HG03342 (cell line): ENCODE data around the gene MAD1L1.

Experiments
- ATAC-seq: cut with Tn5 transposase; IDR thresholded peaks from one replicate; pipeline ENCODE4 v1.9.1; 2021; ENCODE audit warnings: mild to moderate bottlenecking, moderate library complexity; ENCODE audit not compliant: unreplicated experiment

The MAD1L1 gene

DNA sequence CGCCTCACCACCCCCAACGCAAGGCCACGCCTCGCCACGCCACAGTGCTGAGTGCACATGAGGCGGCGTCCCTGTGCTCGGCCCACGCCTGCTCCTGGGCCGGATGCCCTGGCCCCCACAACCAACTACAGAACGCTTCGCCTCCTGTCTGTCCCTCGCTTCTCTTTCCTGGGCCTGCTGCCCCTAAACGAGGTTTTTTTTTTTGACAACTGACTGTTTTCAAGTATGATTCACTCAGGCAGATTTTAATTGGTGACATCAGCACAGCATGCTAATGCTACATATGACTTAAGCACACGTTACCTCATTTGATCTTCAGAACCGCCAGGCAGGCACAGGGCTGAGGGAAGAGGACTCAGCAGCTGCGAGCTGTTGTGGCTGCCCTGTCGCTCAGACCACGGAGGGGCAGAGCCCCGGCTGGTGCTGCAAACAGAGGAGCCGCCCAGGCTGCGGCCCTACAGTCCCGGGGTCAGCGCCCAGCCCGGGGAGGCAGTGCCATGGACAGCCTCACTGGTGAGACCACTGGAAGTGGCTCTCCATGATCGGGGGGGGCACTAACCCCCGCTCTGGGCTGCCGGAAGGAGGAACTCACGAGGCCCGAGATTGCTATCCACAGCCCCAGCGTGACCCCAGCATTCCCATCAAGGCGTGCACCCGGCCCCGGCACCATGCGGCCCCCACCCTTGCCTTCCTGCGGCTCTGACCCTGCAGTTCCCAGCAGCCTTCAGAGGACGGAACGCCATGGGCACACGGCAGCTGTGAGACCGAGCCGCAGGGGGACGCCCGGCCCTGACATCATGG lies 212.8 kb downstream of the MAD1L1 start:
- peak; percentile 63 for ATAC-seq

DNA sequence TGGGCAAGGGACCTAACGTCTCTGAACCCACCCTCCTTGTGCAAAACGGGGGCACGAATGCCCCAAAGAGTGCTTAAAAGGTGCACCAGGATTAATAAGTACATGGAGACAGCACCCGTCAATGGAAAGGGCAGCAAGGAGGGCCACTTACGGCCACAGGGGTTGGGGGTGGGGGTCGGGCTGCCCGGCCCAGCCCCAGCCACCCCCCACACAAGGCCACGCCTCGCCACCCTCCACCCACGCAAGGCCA lies 213.4 kb downstream of the MAD1L1 start:
- ATAC-seq: no peak

DNA sequence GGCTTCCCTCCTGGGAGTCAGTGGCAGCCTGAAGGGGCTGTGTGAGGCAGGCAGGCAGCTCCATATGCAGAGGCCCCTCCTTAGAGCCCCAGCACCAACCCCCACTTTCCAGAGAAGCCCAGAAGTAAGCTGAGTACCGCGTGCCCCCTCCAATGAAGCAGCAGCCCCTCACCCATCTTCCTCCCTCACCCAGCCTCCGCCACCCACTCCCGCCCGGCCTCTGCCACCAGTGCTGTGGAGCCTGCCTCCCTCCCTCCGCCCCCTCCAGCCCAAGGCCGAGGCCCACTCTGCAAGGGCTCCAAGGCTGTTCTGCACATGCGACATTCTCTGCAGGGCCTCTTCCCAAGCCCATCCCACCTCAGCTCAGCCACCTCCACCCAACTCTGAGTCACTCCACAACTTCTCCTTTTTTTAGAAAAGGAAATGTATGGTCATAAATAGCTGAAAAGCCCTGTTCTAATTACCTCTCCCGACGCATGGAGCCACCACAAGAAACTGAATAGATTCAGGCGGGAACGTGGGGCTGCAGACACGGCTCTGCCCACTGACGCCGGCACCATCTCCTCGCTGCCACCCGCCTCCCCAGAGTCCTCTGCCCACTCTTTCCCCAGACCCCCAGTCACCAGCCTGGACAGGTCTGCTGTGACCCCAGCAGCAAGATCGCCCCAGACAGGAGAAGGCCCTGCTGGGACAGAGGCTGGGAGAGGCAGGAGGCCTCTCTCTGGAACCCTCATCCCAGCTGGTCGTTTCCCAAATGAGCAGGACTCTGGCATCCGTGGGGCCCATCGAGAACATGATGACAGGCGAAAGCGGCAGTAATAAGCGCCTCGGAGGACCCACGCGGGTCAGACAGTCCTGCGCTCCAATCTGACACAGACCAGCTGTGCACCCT lies 213.9 kb downstream of the MAD1L1 start:
- peak; percentile 7 for ATAC-seq

DNA sequence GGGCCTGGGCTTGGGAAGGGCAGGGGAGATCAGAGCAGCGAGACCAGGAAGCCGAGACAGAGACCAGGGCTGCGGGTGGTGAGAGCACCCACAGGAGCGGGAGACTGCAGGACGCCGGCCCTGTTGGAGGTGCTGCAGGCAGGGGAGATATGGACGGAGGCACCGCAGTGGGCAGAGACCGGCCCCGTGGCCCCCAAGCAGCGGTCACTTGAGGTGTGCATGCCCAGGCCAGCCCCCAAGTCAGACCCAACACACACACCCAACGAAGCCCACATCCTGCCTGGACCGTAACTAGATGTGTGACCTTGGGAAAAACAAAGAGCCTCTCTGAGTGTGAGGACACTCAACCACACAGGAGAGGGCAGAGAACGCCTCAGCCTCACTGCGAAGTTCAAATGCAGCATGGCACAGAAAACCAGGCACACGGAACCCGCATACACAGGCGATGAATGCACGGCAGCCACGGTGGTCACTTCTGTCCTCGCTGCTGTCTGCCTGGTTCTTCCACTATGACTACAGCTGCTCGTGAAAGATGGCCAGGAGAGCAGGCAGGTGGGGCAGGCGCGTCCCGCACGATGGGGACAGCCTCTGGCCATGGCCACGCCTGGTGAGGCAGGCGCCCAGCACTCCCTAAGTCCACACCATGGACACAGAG lies 214.7 kb downstream of the MAD1L1 start:
- no peak for ATAC-seq

DNA sequence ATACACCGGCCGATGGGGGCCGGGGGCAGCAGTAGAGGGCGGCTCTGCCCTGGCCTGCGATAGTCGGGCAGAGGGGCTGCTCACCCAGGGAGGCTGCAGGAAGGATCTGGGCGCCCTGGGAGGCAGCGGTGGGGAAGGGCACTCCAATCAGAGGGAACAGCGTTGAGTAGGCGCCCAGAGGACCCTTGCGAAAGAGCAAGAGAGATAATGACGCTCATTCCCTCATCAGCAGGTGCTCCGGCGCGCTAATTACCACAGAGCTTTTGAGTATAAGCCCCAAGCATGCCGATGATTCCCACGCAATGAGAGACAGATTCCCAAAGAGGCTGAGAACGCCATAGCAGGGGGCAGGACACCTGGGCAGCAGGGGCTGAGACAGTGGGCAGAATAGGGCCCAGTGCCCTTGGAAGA lies 215.3 kb downstream of the MAD1L1 start:
- no peak for ATAC-seq

DNA sequence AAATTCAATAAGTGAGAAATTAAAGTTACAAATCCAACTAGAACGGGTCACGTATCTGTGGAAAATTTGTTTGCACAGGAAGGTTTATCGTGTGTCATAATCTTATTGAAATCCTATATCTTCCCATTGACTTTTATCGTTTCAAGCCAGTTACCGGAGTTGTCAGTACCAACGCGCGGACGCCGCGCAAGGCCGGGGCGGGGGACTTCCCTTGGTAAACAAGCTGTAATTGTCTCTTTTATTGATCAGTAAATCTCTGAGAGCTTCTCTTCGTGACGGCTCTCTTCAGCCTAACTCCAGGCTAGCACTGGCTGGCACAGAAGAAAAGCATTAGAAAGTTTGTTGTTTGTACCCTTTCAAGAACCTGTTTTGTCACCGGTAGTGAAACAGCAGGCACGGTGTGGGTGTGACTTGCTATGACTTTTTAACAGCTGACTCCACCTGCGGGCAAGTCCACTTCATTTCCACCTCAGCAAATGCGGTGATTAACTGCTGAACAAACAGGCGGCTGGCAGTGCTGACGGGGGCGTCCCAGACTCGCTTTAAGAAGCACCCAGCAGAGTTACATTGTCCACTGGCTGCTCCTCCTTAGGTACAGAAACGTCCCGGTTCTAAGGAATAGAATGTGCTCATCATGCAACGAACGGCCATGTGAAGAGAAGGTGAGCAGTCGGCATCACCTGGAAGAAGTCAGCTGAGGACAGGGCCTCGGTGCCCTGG lies 215.8 kb downstream of the MAD1L1 start:
- no peak for ATAC-seq

DNA sequence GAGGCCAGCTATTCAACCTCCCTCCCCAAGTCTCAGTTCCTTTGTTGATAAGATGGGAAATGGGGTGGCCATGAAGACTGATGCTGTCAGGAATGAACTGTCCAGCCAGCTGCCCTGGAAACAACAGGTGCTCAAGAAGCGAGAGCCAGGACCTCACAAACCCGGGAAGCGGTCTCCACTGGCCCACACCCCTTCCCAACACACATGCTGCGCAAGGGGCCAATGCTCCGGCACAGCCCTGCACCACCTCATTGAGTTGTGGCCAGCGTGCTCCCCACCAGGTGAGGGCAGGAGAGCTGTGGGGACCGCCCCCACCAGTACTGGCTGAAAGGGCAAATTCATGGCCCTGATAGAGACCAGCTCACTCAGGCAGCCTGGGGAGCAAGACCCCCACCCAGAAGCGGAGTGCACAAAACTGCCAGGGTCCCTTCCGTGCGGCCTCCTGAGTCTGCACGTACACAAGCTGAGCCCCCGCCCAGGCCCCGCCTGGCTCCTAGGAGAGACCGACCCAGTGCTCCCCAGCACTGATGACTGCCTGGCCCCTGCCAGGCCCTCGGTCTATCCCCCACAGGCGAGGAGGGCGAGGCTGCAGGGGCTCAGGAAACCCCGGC lies 216.6 kb downstream of the MAD1L1 start:
- ATAC-seq: no peak

DNA sequence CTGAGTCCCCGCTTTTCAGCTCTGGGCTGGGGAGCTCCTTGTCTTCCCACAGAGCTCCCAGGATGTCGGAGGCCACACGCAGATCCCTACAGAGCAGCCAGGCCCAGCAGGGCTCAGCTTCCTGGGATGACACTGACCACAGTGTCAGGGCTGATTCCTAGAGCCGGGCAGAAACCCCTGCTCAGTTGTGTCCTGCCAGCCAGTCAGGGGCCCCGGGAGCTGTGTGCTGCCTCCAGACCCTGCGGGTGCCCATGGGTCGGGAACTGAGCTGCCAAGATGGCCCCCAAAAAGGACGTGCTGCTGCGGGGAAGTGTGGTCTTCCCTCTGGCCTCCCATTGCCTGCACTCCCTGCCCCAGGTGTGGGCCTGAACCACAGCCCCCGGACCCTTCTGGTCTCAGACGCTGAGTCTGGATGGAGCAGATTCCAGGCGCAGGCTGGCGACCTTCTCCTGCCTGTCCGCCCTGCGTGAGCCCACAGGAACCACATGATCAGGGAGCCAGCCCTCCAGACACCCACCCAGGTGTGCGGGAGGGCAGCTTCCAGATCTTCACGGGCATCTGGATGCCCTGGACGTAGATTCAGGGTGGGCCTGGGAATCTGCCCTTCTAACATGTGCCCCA lies 217.4 kb downstream of the MAD1L1 start:
- ATAC-seq: no peak

DNA sequence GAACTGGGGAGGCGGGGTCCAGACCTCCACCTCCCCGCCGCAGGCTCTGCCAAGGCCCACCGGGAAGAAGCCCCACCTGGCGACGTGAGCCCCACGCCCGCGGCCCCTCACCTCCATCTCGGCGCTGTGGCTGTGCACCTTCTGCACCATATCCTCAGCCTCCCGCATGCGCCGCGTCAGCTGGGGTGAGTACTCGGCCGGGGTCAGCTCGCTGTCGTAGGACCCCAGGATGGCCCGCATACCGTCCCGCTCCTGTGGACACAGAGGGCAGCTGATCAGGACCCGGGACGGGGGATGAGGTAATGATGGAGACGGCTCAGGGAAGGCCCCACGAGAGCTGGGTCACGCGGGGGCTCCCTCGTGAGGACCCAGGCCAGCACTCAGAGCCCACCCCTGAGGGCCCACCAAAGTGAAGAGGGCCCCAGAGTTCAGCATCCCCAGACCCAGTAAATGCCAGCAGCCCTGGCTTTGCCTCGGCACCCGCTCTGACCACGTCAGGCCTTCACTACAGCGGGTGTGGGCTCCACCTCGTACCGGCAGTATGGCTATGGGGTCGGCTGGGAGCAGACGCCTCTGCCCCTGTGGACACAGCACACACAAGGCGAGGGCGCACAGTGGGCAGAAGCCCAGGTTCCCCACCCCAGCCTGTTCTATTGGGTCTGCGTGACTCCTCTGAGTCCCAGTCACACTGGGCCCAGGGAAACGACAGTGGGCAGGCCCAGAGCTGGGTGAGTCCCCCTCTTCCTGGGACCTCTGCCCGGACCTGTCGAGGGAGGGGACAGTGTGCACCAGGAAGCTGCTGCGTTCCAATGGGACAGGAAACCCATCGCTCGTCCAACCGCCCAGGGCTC lies 218.1 kb downstream of the MAD1L1 start:
- ATAC-seq: no peak

DNA sequence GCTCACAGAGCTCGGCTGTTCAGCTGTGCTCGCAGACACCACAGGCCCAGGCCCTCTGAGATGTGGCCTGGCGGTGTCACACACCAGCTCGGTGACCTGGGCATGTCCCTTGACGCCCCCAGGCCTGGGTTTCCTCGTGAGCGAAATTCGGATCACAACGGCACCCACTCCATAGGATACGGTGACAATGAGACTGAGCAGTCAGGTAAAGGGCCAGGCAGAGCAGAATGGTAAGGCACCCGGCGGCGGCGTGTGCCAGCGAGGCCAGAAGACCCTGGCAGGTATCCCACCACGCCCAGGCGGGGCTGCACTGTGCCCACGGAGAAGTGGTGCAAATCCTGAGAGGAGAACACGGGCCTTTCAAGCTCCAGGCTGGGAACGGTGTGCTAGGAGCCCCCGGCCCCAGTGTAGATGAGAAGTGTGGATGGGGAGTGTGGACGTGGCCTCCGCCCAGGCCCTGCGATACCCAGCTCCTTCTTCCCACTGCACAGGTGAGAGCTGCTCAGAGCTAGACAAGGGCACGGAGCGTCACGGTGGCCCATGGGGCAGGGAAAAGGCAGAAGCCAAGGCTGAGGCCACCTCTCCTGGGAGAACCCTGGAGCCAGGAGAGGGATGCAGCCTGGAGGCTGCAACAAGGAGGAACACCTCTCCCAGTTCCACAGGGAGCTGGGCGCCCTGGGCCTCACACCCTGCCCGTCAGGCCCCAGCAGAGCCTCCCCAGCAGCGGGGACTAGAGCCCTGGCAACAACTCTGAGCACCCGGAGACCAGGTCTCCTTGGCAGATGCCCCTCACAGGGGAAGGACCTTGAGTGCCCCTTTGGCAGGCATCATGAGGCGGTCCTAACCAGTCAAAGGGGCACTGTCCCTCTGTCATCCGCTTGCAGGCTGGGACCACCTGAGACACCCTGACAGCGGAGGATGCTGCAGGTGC lies 219.1 kb downstream of the MAD1L1 start:
- no peak for ATAC-seq

DNA sequence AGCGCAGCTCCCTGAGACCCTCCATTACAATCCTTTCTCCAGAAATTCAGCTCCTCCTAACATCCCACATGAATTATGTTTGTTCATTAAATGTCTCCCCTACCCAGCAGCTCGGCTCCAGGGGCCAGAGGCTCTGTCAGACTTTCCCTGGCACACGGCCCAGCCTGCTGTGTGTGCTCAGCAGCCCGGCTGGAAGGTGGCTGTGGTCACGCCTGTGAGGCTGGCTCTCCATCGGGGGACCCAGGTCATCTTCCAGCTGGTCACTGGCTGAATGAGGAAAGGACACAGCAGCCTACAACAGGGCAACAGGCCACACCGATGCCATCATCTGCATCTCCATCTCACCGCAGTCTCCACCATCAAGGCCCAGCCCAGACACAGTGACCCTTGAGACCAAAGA lies 219.8 kb downstream of the MAD1L1 start:
- no peak for ATAC-seq

DNA sequence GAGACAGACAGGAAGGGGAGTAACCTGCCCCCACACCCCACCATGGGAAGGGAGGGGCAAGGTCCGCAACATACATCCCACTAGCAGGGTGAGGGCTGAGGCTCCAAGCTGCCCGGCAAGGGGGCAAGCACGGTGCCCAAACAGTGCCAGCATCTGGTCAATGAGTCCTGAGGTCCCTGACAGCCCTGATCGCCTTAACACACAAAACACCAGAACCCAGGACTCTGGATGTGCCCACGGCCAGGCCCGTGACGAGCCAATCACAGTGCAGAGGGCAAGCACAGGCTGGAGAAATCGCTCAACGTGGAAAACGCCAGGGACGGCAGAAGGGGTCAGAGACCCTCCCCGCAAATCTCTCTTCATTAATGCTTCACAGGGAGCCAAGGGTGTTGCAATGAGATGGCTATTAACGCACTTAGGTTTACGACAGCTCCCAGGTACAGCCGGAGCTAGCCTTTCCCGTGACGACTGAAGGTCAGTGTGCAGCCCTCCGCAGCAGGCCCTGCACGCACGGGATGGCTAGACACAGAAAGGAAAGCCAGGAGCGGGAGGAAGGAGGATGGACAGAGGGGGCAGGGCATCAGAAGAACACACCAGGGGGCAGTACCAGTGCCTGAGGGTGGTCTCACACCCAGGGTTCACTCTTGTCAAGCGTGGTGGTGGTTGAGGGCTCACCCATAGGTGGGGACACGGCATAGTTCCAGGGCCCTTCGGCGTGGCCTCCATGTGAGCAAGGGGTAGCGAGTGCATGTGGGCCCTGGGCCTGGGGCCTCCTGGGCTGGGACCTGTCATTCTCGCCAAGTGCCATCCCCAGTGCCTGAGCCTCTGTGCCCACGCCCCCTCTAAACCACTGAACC lies 220.5 kb downstream of the MAD1L1 start:
- ATAC-seq: no peak

DNA sequence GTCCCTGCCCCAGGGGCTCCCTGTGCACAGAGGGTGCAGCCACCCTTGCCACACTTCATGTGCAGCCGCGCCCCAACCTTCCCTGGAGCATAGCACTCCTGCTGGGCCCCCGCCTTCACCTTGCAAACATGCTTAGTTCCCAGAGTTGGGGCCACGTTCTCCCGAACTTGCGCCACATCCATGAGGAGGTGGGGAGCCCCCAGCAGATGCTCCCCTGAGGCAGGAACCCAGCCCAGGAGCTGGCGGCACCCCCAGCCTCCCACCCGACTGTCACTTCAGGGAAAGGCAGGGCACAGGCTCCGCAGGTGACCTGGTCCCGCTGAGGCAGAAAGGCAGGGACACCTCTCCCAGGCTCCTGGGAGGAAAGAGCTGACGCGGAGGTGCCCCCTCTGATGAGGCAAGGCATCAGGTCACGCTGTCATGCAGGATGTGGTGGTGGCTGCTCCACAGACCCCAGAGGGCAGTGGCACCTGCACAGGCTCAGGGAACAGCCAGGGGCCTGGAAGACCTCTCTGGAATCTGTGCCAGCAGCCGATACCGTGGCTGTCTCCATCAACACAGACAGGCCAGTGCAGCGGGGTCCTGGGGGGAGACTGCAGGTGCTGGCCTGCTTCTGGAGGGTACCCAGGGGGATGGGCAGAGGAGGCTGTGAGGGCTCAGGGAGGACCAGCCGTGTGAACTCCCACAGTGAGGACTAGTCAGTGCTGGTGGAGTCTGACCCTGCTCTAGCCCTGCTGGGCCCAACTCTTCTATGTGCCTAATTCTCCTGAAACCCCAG lies 221.3 kb downstream of the MAD1L1 start:
- no peak for ATAC-seq

DNA sequence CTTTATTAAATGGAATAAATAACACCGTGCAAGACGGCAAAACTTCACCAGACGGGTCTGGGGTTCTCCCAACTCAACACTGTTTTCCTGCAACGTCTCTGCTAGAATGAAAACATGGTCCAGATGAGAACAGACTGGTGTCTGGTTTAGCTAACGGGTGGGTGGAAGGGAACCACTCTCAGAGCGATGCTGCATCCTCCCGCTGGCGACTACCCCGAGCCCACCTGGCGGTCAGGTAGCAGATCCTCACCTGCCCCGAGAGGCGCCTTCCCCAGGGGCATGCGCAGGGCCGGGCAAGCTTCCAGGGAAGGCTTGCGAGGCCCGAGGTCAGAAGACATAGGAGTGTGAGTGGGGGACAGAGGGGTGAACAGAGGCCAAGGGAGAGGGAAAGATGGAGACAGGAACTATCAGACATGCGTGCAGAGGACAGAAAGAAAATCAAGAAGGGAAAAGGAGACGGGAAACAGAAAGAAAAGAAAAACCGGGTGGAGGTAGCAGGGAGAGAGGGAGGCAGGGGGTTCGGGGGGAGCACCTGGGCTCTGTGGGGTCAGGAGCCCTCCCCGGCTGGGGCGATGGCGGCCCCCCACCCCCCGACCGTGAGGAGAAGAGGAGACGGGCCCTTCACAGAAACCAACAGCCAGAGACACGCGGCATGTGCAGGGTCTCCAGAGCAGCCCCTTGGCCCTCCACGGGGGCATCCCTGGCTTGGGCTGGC lies 222.0 kb downstream of the MAD1L1 start:
- ATAC-seq: no peak

DNA sequence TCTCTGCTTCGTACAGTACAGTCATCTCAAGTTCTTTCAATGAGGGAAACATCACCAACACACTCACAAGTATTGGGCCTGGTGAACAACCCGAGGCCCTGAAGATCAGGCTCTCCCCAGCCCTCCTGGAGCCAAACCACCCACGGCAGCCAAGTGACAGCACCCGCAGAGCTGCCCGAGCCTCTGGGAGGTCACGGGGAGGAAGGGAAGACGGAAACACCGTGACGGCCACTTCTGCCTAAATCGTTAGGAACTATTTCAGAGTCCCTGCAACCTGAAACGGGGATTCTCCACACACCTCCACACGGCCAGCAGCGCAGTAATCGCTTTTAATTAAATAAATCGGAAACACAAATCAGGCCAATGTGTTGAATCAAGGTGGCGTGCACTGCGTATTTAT lies 222.6 kb downstream of the MAD1L1 start:
- ATAC-seq: no peak

DNA sequence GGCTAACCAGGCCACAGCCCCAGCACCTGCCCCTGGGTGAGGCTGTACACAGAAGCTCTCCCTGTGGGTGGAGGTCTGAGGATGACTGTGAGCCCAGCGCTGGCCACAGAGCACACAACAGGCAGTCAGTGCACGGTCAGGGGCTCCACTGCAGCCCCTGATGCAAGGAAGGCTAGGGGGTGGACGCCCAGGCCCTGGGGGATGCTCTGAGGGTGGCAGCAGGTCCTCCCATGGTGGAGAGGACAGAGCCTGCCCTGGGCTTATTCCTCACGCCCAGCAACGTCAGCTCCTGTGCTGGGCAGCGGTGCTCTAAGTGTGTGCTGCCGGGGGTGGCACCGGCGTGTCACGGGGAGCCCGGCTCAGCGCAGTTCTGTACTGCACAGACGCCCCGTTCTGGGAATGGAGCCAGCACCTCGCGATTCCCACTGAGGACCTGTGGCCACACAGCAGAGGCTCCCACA lies 223.2 kb downstream of the MAD1L1 start:
- ATAC-seq: no peak
